GM23338 (cell line): ENCODE results near the gene PLCL1. TPM values are rescaled to one million over a fixed set of nuclear protein-coding genes. Genes with fewer than 3 reads are reported as not detected.

ENCODE experiments used
- ATAC-seq: fragments of 200-7000 bp; cut with Tn5 transposase; 3 replicates; pipeline ENCODE4 v1.9.1; 2020
- DNase-seq: peaks from one replicate; pipeline ENCODE4 v3.0.0-alpha.2; 2015; ENCODE audit warnings: low spot score
- H2AFZ ChIP-seq: fragments of 200-600 bp; sonication (generic); 2 replicates; pipeline ENCODE4 v1.8.0; 2016; ENCODE audit warnings: antibody characterized with exemption, mild to moderate bottlenecking, moderate library complexity
- H3F3A ChIP-seq: fragments of 200-600 bp; sonication (generic); replicated peaks from 2 replicates; pipeline ENCODE4 v1.8.0; 2017; ENCODE audit warnings: antibody characterized with exemption, mixed run types, low read depth
- H3K27ac ChIP-seq: fragments of 200-600 bp; sonication (generic); 2 replicates; pipeline ENCODE4 v1.6.1; 2016; ENCODE audit warnings: low read depth
- H3K27me3 ChIP-seq: fragments of 200-600 bp; sonication (generic); 2 replicates; pipeline ENCODE4 v1.8.0; 2016; ENCODE audit warnings: mild to moderate bottlenecking, mixed run types, moderate library complexity; ENCODE audit not compliant: insufficient read depth
- H3K36me3 ChIP-seq: fragments of 200-600 bp; sonication (generic); 2 replicates; pipeline ENCODE4 v1.8.0; 2016; ENCODE audit warnings: mild to moderate bottlenecking; ENCODE audit not compliant: insufficient read depth
- H3K4me1 ChIP-seq: fragments of 200-600 bp; sonication (generic); 2 replicates; pipeline ENCODE4 v1.8.0; 2016; ENCODE audit warnings: mild to moderate bottlenecking, moderate library complexity; ENCODE audit not compliant: insufficient read depth
- H3K4me2 ChIP-seq: fragments of 200-600 bp; sonication (generic); 2 replicates; pipeline ENCODE4 v1.7.1; 2017; ENCODE audit warnings: mixed run types
- H3K4me3 ChIP-seq: fragments of 200-600 bp; sonication (generic); 2 replicates; pipeline ENCODE4 v1.6.1; 2016; ENCODE audit warnings: mixed run types
- H3K79me2 ChIP-seq: fragments of 200-600 bp; sonication (generic); replicated peaks from 2 replicates; pipeline ENCODE4 v1.8.0; 2017; ENCODE audit warnings: mild to moderate bottlenecking; ENCODE audit not compliant: insufficient read depth
- H3K9me2 ChIP-seq: fragments of 200-600 bp; sonication (generic); 2 replicates; pipeline ENCODE4 v1.8.0; 2017; ENCODE audit not compliant: insufficient read depth
- H4K20me1 ChIP-seq: fragments of 200-600 bp; sonication (generic); replicated peaks from 2 replicates; pipeline ENCODE4 v1.8.0; 2017; ENCODE audit warnings: mild to moderate bottlenecking; ENCODE audit not compliant: insufficient read depth
- H3K27ac Mint-ChIP-seq: 2 replicates; pipeline ENCODE4 v1.8.0; 2020; ENCODE audit warnings: inconsistent platforms, mild to moderate bottlenecking, moderate library complexity, mixed read lengths
- H3K27me3 Mint-ChIP-seq: 3 replicates; pipeline ENCODE4 v1.8.0; 2022; ENCODE audit warnings: low read depth, mild to moderate bottlenecking, moderate library complexity, mixed read lengths, inconsistent platforms; ENCODE audit not compliant: insufficient read depth, poor library complexity
- H3K36me3 Mint-ChIP-seq: 3 replicates; pipeline ENCODE4 v1.8.0; 2021; ENCODE audit warnings: low read depth, mild to moderate bottlenecking, inconsistent platforms, moderate library complexity, mixed read lengths
- H3K4me1 Mint-ChIP-seq: 3 replicates; pipeline ENCODE4 v1.8.0; 2020; ENCODE audit warnings: mild to moderate bottlenecking, inconsistent platforms, mixed read lengths
- H3K4me3 Mint-ChIP-seq: 3 replicates; pipeline ENCODE4 v1.8.0; 2021; ENCODE audit warnings: moderate library complexity, mild to moderate bottlenecking, inconsistent platforms, mixed read lengths
- H3K9me3 Mint-ChIP-seq: 3 replicates; pipeline ENCODE4 v1.8.0; 2020; ENCODE audit warnings: moderate library complexity, mild to moderate bottlenecking, inconsistent platforms, mixed read lengths
- CREB1 ChIP-seq: fragments of 250-450 bp; sonication (Bioruptor Pico); IDR thresholded peaks from 2 replicates; pipeline ENCODE4 v1.5.0; 2020; ENCODE audit warnings: low read depth, mild to moderate bottlenecking, moderate library complexity
- EZH2 ChIP-seq: fragments of 200-600 bp; sonication (generic); IDR thresholded peaks from one replicate; pipeline ENCODE4 v1.8.0; 2017; ENCODE audit warnings: antibody characterized with exemption, mild to moderate bottlenecking, low read depth; ENCODE audit not compliant: unreplicated experiment
- JUNB ChIP-seq: IDR thresholded peaks from one replicate; pipeline ENCODE4 v1.6.1; 2016; ENCODE audit warnings: antibody characterized with exemption; ENCODE audit not compliant: unreplicated experiment
- POLR2AphosphoS5 ChIP-seq: IDR thresholded peaks from 2 replicates; pipeline ENCODE4 v1.6.1; 2016; ENCODE audit warnings: antibody characterized with exemption, low read depth
- REST ChIP-seq: IDR thresholded peaks from one replicate; pipeline ENCODE4 v1.6.1; 2018; ENCODE audit warnings: antibody characterized with exemption; ENCODE audit not compliant: unreplicated experiment
- STAT1 ChIP-seq: IDR thresholded peaks from one replicate; pipeline ENCODE4 v1.6.1; 2016; ENCODE audit warnings: antibody characterized with exemption; ENCODE audit not compliant: unreplicated experiment
- ZNF331 ChIP-seq: fragments of 250-450 bp; sonication (Bioruptor Pico); IDR thresholded peaks from 2 replicates; pipeline ENCODE4 v1.5.0; 2020; ENCODE audit warnings: low read depth, mild to moderate bottlenecking, moderate library complexity
- ZNF462 ChIP-seq: fragments of 250-450 bp; sonication (Bioruptor Pico); IDR thresholded peaks from 2 replicates; pipeline ENCODE4 v1.5.0; 2020; ENCODE audit warnings: mild to moderate bottlenecking, moderate library complexity
- polyA plus RNA-seq: library from polyadenylated mRNA; unstranded; fragments of >200 nt; fragmentation: Nextera tagmentation; extraction: Ambion mirVana; gene quantifications from 2 replicates; pipeline ENCODE4 v1.2.1, GENCODE V29; 2016
- total RNA-seq: library from RNA; depleted of rRNA; stranded (reverse); fragments of >200 nt; shearing (Covaris generic); gene quantifications from 2 replicates; pipeline ENCODE4 v1.2.3, GENCODE V29; 2014

PLCL1 gene
- total and polyA plus RNA-seq, 2 experiments from 2014 or later = not detected

DNA sequence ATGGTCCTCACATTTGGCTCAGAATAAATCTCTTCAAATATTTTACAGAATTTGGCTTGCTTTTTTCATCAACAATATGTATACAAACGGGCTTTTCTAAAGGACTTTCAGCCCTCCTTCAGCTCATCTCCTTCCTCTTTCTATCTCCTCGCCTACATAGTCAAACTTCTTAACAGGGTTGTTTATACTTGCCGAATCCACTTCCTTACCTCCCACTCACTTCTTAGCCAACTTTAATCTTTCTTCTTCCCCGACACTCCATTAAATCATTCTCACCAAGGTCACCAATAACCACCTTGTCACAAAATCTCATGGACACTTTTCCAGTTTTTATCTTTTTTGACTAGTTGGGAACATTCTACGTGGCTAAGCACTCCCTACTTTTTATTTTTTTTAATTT is 325.2 kb downstream of the PLCL1 start (continued):
- TF ChIP-seq EZH2 = no peak
- no peak for TF ChIP-seq JUNB
- TF ChIP-seq ZNF462 (CRISPR knock-in tag) = no peak
- TF ChIP-seq CREB1 (CRISPR knock-in tag) = no peak
- TF ChIP-seq ZNF331 = no peak
- TF ChIP-seq STAT1 = no peak

DNA sequence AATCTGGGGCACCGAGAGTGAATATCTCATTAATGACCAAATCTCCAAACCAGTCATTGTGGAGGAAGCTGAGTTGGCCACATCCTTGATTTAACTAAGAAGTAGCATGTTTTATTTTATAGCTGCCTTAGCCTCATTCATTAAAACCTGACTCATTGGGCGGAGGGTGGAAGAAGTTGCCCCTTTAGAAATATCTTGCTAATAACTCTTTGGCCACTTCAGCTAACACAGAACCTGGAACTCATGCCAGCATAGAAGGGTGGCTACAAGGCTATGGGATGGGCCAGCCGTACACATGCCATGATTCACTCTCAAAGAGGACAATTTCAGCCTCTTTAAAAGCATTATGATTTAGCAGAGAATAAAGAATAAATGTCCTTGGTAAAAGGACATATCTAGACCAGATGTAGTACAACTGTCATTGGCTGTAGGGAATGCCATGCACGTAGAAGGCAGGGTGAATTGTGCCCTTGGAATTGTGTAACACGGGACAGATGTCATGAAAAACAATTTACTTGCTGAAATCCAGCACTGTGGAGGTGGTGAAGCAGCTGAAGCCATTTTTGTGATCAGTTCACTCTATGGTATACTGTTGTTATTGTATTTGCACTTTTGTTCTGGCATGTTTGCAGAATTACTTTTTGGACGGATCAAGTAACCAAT is 330.0 kb downstream of the PLCL1 start:
- no peaks in the 10 kb centered on the region for H3K36me3 Mint-ChIP-seq
- Histone ChIP-seq H2AFZ (no peak overlapping the region; the same call in 1 of the 2 replicates), H3K79me2 (no peaks in the 10 kb centered on the region), H3F3A (no peaks in the 10 kb centered on the region), H3K27me3 (no peaks in the 10 kb centered on the region), H3K4me3 (no peak overlapping the region), H4K20me1 (no peaks in the 10 kb centered on the region), H3K4me1 (no peaks in the 10 kb centered on the region), H3K36me3 (no peaks in the 10 kb centered on the region), H3K9me2 (no peaks in the 10 kb centered on the region), H3K4me2 (no peak overlapping the region), H3K27ac (no peak overlapping the region)
- H3K4me1 Mint-ChIP-seq = no peaks in the 10 kb centered on the region
- H3K27ac Mint-ChIP-seq = no peak overlapping the region
- no peak for DNase-seq
- no peaks in the 10 kb centered on the region for H3K9me3 Mint-ChIP-seq
- no peak overlapping the region for H3K4me3 Mint-ChIP-seq
- no peak for ATAC-seq
- peaks cover 3% of the 10 kb centered on the region for H3K27me3 Mint-ChIP-seq
- TF ChIP-seq EZH2 (no peak), POLR2AphosphoS5 (no peak), REST (no peak), ZNF331 (no peak)
